Hematopoietic multipotent progenitor cell treated with erythropoietin and hydrocortisone succinate and interleukin-3 and kit ligand, for 8 days (in vitro differentiated cells): ENCODE results near the gene NAV2.
A peak's percentile ranks its signal among the peaks of the same experiment; 100 is the strongest.
"Not testable (repeated sequence)": the region's sequence is repeated elsewhere in the genome, so short reads cannot be mapped to it uniquely, and the experiment has no call there.

ENCODE experiments used
- DNase-seq: peaks from one replicate; pipeline ENCODE4 v3.0.0-alpha.2; 2015

The NAV2 gene

DNA sequence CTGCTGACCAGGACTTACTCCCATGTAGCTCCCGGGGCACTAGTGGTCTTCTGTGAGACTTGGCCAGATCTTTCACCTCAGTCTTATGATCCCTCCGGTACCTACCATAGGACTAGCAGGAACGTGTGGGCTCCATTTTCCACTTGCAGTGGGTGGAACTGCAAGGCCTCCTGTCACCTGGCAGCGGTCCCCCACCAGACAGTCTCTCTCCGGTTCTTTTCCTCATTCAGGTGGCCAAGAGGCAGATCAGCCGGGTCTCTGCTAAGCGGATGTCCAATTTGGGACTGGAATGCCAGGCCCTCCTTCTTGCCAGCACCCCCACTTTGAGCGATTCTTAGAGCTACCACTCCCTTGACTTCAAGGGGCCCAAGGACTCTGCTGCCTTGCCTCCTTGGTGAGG, 158.9 kb downstream of the NAV2 start:
- no peak for DNase-seq

DNA sequence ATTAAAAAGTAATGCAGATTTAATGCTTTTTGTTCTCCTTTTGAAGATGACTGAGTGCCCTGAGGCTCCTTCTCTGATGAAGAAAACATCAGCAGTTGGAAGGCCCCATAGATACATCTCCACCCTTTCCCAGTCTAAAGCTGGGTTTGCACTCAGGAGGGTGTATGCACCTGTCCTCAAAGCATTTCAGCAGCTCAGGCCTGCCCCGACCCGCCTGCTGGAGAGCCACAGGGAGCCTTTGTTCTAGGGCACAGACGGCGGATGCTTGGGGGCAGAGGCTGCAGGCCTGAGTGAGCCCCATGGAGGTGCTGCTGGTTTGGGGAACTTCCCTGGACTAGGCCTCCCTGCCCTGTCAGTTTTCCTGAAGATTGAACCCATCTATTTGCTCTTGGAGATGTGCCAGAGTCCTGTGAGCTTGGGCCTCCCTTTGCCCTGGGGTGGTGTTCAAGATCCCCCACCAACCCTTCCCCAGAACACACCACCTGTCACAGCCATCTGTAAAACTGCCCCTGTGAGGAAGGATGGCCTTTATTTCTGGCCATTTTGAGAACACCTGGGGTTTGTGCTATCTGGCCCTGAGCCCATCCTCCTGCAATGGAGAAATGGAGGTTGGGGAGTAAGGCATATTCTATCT, 160.0 kb downstream of the NAV2 start:
- no peak for DNase-seq

DNA sequence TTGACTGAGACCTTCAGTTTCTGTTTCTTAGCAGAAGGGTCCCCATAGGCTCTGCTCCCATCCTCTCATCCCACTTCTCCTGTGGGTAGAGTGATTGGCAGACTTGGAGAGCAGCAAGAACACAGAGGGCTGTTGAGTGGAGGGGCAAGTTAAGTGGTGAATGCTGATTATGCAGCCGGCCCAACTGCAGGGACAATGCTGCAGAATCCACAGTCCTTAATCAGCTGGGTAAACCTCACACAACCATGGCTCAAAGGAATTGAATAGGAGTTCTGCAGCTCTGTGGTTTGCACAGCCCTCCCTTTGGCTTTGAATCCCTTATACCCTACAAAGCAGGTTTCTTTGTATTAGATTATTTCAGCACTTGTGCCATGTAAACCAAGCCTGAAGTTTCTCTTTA, 161.1 kb downstream of the NAV2 start:
- DNase-seq = no peak

DNA sequence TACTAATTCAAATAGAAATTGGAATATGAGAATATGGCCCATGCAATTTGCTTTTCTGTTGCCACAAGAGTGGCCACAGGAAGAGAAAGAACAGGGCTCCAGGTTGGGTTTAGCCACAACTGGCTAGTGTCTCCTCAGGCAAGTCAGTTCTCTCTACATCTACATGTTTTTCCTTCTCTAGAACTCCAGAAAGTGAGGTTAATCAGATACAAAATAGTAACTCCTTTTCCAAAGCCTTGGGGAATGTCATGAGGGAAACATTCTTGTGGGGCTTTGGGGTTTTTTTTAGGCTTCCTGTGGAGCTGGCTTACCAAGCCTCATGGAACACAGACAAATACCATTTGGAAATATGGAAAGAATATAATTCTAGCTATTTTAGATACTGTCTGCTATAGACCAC, 161.6 kb downstream of the NAV2 start:
- DNase-seq = no peak

DNA sequence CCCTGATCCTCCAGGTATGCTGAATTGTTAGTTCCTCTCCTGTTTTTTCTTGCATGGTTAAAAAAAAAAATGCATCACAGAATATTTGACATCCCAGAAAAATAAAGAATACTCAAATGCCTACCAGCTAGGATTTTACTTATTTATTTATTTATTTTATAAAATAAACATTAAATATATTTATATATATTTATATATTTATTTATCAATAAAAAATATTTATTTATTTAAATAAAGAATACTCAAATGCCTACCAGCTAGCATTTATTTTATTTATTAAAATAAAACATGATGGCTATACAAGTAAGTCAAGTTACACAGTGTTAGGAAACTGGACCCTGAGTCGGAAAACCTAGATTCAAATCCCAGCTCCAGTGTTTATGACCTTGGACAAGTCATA, 164.1 kb downstream of the NAV2 start:
- DNase-seq = no peak

DNA sequence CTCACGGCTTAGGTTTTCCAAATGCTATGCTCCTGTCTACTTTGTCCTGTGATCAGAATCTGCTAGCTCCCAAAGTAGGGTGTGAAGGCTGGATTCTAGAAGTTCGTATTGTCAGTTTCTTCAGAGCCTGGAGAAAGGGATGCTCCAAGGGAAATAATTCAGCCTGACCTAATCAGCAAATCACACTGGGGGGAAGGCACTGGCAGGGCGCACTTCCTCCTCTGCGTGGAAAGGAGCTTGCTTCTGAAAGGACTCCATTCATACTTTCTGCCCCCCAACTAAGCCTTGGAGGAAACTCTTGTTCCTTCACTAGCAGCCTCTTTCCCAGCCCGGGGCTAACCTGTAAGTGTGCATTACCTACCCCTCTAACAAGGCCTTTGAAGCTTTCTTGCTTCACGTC, 165.9 kb downstream of the NAV2 start:
- DNase-seq = no peak

DNA sequence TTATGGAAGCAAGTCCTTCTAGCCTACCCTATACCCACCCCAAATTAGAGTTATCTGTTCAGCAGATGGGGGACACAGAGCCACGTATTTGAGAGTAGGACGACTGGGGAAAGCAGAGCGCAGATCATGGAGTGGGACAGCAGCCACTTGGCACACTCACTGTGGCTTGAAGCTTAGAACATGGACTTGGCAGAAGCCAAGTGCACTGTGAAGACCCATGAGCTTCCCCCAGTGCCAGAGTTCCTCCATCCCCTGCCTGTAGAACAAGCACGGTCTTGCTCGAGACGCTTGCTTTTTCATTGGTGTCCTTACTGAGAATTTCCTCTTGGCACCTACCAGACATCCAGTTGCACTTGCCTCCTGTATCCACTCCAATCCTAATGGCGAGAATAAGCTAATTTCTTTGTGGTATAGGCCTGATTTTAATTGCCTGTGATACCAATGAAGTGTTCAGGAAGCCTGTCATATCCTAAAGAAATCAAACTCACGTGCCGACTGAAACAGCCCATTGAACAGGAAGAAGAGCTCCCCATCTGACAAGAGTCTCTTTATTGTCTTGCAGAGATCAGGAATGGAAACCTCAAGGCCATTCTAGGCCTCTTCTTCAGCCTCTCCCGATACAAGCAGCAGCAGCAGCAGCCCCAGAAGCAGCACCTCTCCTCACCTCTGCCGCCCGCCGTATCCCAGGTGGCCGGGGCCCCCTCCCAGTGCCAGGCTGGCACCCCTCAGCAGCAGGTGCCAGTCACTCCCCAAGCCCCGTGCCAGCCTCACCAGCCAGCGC, 166.9 kb downstream of the NAV2 start:
- DNase-seq = no peak

DNA sequence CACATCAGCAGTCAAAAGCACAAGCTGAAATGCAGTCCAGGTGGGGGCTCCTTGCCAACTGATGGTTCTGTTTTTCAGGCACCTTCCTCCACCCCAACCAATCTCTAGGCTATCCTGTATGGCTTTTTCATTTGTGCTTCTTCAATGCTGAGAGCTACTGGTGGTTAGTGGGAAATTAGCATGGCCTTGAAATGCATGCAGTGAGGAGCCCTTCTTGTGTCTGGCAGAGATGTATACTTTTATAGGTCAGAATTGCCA, 167.4 kb downstream of the NAV2 start:
- no peak for DNase-seq

DNA sequence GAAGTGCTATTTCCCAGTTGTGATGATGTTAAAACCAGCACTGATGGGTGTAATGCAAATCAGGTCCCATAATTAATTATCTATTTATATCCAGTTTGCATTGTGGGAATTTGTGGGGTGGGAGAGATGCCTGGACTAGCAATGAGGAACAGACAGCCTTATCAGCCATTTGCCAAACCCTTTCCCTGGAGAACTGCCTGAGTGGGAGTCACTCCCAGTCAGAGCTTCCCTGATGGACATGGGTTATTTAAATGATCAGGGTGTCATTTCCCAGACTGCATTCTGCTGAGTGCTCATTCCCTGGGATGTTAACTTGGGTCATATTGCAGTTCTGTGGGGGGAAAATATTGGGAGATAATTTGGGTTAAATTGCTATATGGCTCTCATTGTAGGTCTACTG, 168.5 kb downstream of the NAV2 start:
- DNase-seq = no peak

DNA sequence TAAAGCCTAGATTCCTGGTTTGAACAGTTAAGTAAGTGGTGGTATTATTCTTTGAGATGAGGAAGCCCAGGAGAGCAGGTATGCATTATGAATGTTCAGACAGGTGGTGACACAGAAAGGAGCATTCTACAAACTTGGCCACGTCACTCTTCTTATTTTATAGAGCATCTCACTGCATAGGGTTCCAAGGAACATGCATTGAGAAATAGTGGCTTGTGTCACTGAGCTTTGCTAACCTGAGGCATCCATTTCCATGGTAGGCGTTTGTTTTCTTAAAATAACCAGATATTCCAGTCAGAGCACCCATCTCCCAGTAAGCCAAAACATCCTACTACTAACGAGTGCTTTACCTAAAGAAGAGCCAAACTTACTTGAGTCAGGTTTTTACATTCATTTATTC, 169.7 kb downstream of the NAV2 start:
- no peak for DNase-seq

- no peak for DNase-seq
Measured at GRCh38 chr11:19886498-19886897, 173.9 kb downstream of the NAV2 start.

DNA sequence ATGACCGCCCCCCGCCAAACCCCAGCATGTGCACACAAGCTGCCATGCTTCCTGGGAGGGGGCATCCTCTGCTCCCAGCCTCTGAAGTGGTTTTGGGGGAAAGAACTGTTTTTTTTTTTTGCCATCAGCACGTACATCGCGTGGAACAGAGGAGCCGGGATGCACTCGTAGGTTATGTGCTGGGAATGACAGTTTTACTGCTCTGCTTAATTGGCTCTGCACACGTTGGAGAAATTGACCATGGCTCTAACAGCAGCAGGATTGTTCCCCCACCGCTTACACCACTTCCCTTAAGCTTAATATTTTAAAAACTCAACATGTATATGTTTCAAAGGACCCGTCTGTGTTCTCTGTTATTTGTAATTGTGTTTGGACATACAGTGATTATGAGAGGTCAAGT, 175.2 kb downstream of the NAV2 start:
- no peak for DNase-seq

DNA sequence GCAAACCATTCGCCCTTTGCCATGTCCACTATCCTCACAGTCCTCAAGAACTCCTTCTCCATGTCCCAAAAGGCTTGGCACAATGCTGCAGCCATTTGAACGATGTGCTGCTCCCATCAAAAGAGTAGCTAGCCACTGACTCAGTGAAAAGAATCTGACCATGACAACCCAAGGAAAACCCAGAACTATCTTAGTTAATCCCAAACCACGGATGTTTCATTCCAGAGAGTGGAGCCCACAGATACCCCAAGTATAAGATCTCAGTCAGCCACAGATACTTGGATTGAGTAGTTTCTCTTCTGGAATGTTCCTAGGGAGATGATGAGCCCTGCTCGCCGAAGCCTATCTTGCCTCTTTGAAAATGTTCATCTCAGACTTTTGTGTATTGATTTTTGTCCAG, 176.9 kb downstream of the NAV2 start:
- DNase-seq = no peak

GRCh38 chr11:19890308-19890707, 177.7 kb downstream of the NAV2 start:
- no peak for DNase-seq

GRCh38 chr11:19891022-19891421, 178.4 kb downstream of the NAV2 start:
- DNase-seq = no peak

DNA sequence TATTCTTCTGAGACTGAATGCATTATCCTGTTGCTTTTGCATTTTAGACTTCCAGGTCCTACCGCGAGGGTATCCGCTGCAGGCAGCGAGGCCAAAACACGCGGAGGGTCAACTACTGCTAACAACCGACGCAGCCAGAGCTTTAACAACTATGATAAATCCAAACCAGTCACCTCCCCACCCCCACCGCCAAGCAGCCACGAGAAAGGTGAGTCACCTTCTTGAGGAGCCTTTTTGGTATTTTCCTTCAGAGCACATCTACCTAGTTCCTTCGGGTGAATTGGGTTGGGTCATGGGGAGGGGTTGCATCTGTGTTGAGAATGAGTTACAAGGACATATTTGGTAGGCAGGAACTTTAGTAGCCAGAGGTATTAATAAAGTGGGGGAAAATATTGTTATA, 179.8 kb downstream of the NAV2 start:
- no peak for DNase-seq

DNA sequence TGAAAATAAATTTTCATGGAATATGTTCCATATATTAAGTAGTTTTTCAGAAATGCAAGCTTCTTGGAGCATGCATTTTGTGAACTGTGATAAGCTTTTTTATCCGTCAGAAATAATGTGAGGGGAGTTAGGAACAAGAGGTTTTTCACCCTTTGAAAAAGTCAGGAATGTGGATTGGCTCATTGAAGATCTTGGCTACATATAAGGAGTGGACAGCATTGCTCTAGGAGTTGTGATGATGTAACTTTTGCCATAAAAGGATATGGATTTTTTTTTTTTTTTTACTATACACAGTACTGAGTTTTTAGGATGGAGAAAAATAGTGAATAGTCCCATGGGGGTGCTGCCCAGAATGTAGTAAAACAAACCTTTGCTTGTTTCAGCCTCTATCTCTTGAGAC, 180.2 kb downstream of the NAV2 start:
- no peak for DNase-seq

GRCh38 chr11:19894404-19894803, 181.8 kb downstream of the NAV2 start:
- no peak for DNase-seq

GRCh38 chr11:19895037-19895436, 182.4 kb downstream of the NAV2 start:
- DNase-seq = not testable (repeated sequence)

DNA sequence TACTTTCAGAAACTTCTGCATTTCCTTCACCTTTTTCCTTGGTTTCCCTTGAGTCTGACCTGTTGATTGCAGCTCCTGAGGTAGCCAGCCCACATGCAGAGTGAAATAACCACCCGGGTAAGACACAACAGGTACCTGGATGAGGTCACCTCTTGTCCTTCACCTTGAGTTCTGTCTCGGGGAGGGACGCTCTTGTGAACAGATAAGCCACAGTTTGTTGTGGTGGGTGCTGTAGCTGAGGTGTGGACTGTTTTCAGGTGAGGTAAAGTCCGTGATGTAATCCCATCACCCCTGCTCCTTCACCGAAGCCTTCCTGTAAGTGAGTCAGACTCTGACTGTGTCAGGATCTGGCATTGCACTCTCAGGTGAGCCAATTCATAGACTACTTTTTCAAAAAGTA, 183.1 kb downstream of the NAV2 start:
- DNase-seq = no peak

DNA sequence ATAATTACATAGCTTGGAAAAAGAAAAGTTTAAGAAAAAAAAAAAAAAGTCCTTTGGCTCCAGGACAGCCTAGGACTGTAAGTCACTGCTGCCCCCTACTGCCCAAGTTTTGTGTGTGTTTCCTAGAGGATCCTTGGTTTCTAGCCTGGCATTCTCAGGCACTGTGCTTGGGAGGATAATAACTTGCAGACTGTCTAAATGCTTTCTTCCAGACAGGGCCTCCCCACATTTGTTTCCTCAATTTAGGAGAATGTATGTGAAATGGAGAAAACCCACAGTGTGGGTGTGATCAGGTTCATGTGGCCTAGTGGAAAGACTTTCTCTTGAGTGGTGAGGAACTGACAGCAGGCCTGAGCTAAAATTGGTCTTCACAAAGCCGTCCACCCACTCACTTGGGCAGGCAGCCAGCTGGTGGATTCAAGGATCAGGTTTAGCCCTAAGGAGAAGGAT, 191.0 kb downstream of the NAV2 start:
- peak; percentile 66 for DNase-seq

DNA sequence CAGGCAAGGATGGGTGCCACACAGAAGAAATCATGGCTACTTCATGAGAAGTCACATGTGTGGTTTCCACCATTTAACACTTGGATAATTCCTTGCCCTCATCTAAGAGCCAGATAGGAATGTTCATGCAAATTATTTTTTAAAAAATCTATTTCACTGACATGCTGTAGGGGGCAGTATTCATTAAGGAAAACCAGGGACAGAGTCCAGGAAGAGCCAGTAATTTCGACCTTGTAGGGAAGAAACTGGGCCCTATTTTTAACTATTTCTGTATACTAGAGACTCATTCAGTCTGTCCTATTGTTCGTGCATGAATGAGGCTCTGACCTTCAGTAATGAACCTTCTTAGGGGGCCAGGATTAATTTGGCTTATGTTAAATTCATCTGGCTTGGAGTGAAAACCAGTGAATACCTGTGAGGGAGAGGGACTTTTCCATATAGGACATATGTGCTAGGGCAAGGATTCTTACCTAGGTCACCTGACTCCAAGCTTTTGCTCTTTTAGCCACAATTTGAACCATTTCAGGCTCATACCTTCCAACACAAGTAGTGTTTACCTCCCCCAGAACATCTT, 192.7 kb downstream of the NAV2 start:
- peak; percentile 23 for DNase-seq

GRCh38 chr11:19906126-19906525, 193.5 kb downstream of the NAV2 start:
- no peak for DNase-seq

DNA sequence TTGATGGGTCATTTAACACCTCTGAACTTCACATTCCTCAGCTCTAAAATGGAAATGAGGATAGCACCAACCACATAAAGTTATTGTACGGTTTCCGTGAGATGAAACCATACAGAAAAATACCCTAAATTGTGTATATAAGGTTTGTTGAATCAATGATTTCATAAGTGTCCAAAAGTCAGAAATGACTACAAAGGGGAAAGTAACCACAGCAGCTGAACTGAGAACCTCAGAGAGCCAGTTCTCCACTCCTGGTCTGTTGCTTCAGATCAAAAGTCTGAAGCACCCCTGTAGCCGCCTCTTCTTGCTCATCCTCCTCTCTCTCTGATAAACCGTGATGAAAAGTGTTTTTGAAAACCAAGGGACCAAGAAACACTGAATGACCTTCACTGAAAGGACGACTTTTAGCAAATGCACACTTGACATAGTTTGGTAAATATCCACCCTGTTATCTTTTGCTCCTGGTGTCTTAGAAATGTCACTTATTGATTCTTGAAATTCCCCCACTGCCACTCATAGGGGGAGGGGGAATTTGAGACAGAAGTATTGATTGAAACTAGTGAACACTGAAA, 194.5 kb downstream of the NAV2 start:
- no peak for DNase-seq
